ENCODE measurements around the gene SAMHD1. TPM values are rescaled to one million over a fixed set of nuclear protein-coding genes. Genes with fewer than 3 reads are reported as not detected.

The SAMHD1 gene
- total RNA-seq, 2 experiments from 2014 or later = 10.6 to 20.8 TPM

GRCh38 chr20:36851490-36851889 lies 100.0 kb downstream of the SAMHD1 start:
- CTCF ChIA-PET (ENCODE audit: unreplicated experiment) = no interaction called here
- Histone ChIP-seq H3K79me2 (ENCODE audit: insufficient read depth, low read depth, low read length) (no peaks in the 10 kb centered on the region), H3K4me2 (ENCODE audit: low read length) (0 out of 2 replicates have a peak overlapping the region, but pooled peaks have one; percentile 35)

GRCh38 chr20:36850759-36851158 lies 100.7 kb downstream of the SAMHD1 start:
- no peaks in the 10 kb centered on the region for H3K79me2 ChIP-seq (ENCODE audit: insufficient read depth, low read depth, low read length)
- POLR2A ChIA-PET = no interaction called here

More at GRCh38 chr20:36851490-36851889, 100.0 kb downstream of the SAMHD1 start:
- peak overlapping the region; percentile 40; the same call in 1 of the 2 replicates for H2AFZ ChIP-seq (ENCODE audit: low read length)
- intact Hi-C loops (cut with micrococcal nuclease; ENCODE audit: unreplicated experiment) = no loop called here
- H3K36me3 ChIP-seq (ENCODE audit: insufficient read depth, low read length) = peaks cover 7% of the 10 kb centered on the region
- H3K9me3 ChIP-seq (ENCODE audit: low read length) = peaks cover 6% of the 10 kb centered on the region
- no peak for DNase-seq (ENCODE audit: low spot score)
- TF ChIP-seq EZH2phosphoT487 (IDR thresholded peaks at IDR 0.05; ENCODE audit: borderline replicate concordance, low read depth, low read length) (no peak), CTCF (conservative IDR thresholded peaks at IDR 0.05; ENCODE audit: low read length) (no peak)
- peaks cover 52% of the 10 kb centered on the region for H3K4me1 ChIP-seq (ENCODE audit: insufficient read depth, low read length, poor library complexity, severe bottlenecking)
- no peaks in the 10 kb centered on the region for H3K9me2 ChIP-seq (ENCODE audit: insufficient read depth, low read length)
- H4K20me1 ChIP-seq (ENCODE audit: insufficient read depth, low read length) = no peaks in the 10 kb centered on the region
- no peak overlapping the region for H3K4me3 ChIP-seq (ENCODE audit: low read depth, low read length, poor library complexity, severe bottlenecking)
- no TSS peak for BruUV-seq (replicated peaks)
- POLR2A ChIA-PET = interaction anchor here (1.4 kb wide), 1 partner anchor 13 kb away, joined by 4 read pairs; no protein-coding TSS in a partner anchor
- peak overlapping the region; percentile 19 for H3K27ac ChIP-seq (ENCODE audit: low read depth, low read length, poor library complexity, severe bottlenecking)

More at GRCh38 chr20:36850759-36851158, 100.7 kb downstream of the SAMHD1 start:
- DNase-seq (ENCODE audit: low spot score) = no peak
- CTCF ChIA-PET (ENCODE audit: unreplicated experiment) = no interaction called here
- H3K4me1 ChIP-seq (ENCODE audit: insufficient read depth, low read length, poor library complexity, severe bottlenecking) = peaks cover 59% of the 10 kb centered on the region
- H3K27ac ChIP-seq (ENCODE audit: low read depth, low read length, poor library complexity, severe bottlenecking) = no peak overlapping the region
- no TSS peak for BruUV-seq (replicated peaks)
- H2AFZ ChIP-seq (ENCODE audit: low read length) = no peak overlapping the region
- no peaks in the 10 kb centered on the region for H4K20me1 ChIP-seq (ENCODE audit: insufficient read depth, low read length)
- no peaks in the 10 kb centered on the region for H3K9me2 ChIP-seq (ENCODE audit: insufficient read depth, low read length)
- peaks cover 6% of the 10 kb centered on the region for H3K9me3 ChIP-seq (ENCODE audit: low read length)
- intact Hi-C loops (cut with micrococcal nuclease; ENCODE audit: unreplicated experiment) = no loop called here
- no peak overlapping the region for H3K4me2 ChIP-seq (ENCODE audit: low read length)
- H3K4me3 ChIP-seq (ENCODE audit: low read depth, low read length, poor library complexity, severe bottlenecking) = no peak overlapping the region
- TF ChIP-seq CTCF (conservative IDR thresholded peaks at IDR 0.05; ENCODE audit: low read length) (no peak), EZH2phosphoT487 (IDR thresholded peaks at IDR 0.05; ENCODE audit: borderline replicate concordance, low read depth, low read length) (no peak)
- peaks cover 7% of the 10 kb centered on the region for H3K36me3 ChIP-seq (ENCODE audit: insufficient read depth, low read length)
